T-helper 2 cell treated with Interferon-gamma antibody and Interleukin-4, amounts not matched to agents 5 μg/mL and 100 μg/mL, for 36 hours (primary cell): ENCODE measurements around the gene PIK3AP1.

ENCODE experiments used
- DNase-seq: peaks from one replicate; pipeline ENCODE4 v3.0.0; 2021; ENCODE audit warnings: low spot score
- H3K27ac Mint-ChIP-seq: one replicate; pipeline ENCODE4 v1.8.0; 2021; ENCODE audit warnings: mild to moderate bottlenecking, mixed read lengths
- H3K27me3 Mint-ChIP-seq: one replicate; pipeline ENCODE4 v1.8.0; 2021; ENCODE audit warnings: low read depth, mixed read lengths
- H3K36me3 Mint-ChIP-seq: one replicate; pipeline ENCODE4 v1.8.0; 2021; ENCODE audit warnings: low read depth, mixed read lengths
- H3K4me1 Mint-ChIP-seq: one replicate; pipeline ENCODE4 v1.8.0; 2021; ENCODE audit warnings: low read depth, mixed read lengths
- H3K4me3 Mint-ChIP-seq: one replicate; pipeline ENCODE4 v1.8.0; 2022; ENCODE audit warnings: mild to moderate bottlenecking, moderate library complexity, mixed read lengths
- H3K9me3 Mint-ChIP-seq: one replicate; pipeline ENCODE4 v1.8.0; 2021; ENCODE audit warnings: mixed read lengths

Gene PIK3AP1

GRCh38 chr10:96606216-96606615 lies 114.1 kb downstream of the PIK3AP1 start:
- H3K4me1 Mint-ChIP-seq: peaks cover 3% of the 10 kb centered on the region
- no peaks in the 10 kb centered on the region for H3K36me3 Mint-ChIP-seq
- peaks cover 8% of the 10 kb centered on the region for H3K27me3 Mint-ChIP-seq
- H3K4me3 Mint-ChIP-seq: no peak overlapping the region
- H3K9me3 Mint-ChIP-seq: no peaks in the 10 kb centered on the region
- DNase-seq: no peak
- H3K27ac Mint-ChIP-seq: no peak overlapping the region

DNA sequence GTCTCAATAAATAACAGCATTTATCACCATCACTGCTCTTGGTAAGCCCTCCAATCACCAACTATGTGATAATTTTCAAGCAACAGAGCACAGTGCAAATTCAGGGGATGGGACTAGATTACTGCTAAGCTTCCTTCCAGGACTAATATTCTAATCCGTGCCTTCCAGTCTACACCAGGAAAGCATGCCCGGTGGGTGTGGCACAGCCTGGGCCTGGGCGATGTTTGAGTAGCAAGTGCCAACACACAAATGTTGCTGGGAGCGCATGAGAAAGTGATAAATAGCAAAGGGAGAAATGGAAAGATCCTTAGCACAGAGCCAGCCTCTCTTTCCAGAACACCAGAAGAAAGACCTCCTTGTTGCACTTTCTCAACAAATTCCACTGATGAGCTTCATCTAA lies 120.0 kb downstream of the PIK3AP1 start:
- Mint-ChIP-seq H3K36me3 (no peaks in the 10 kb centered on the region), H3K27me3 (peaks cover 8% of the 10 kb centered on the region), H3K27ac (no peak overlapping the region), H3K9me3 (no peaks in the 10 kb centered on the region), H3K4me3 (no peak overlapping the region), H3K4me1 (no peaks in the 10 kb centered on the region)
- DNase-seq: no peak

GRCh38 chr10:96598846-96599245 lies 121.5 kb downstream of the PIK3AP1 start:
- Mint-ChIP-seq H3K27ac (no peak overlapping the region), H3K4me1 (no peaks in the 10 kb centered on the region), H3K9me3 (no peaks in the 10 kb centered on the region), H3K27me3 (peaks cover 9% of the 10 kb centered on the region), H3K4me3 (no peak overlapping the region), H3K36me3 (peaks cover 2% of the 10 kb centered on the region)
- no peak for DNase-seq

DNA sequence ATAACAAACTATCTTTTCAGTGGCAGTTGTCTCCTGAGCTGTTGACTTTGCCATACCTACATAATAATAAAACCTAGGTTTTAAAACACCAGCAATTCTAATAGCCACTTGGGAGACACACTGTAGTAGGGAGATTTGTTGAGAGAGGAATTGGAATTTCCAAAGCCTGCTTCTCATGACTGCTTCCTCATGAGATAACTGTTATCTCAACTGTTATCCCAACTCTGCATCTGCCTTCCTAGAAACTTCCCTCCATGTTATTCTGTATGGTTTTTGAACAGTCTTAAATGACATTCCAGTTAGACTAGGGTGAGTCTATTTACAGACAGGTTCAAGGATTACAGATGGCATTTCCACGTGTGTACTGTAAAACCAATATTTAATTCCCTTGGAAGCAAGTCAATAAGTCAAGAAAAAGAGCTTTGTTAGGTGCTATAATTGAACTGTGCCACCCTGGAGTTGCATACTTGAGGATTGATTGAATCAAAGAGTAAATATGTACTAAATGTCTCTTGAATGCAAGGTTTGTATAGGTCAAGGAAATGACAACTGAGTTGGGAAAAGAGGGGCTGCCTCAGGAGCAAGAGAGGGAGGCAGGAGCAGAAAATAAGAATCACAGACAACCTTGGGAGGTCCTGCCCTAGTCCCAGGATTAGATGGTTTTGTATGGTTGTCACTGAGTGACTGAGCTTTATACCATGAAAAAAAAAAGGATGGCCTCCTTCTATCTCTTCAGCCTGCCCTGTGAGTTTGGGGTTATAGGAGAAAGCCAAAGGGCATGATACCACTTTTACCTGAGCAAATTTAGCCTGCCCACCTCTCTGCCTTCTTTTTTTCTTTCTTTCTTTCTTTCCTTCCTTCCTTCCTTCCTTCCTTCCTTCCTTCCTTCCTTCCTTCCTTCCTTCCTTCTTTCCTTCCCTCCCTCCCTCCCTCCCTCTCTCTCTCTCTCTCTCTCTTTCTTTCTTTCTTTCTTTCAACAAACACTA lies 123.6 kb downstream of the PIK3AP1 start:
- Mint-ChIP-seq H3K9me3 (no peaks in the 10 kb centered on the region), H3K36me3 (peaks cover 2% of the 10 kb centered on the region), H3K27ac (no peak overlapping the region), H3K27me3 (peaks cover 12% of the 10 kb centered on the region), H3K4me1 (peaks cover 4% of the 10 kb centered on the region), H3K4me3 (no peak overlapping the region)
- no peak for DNase-seq

DNA sequence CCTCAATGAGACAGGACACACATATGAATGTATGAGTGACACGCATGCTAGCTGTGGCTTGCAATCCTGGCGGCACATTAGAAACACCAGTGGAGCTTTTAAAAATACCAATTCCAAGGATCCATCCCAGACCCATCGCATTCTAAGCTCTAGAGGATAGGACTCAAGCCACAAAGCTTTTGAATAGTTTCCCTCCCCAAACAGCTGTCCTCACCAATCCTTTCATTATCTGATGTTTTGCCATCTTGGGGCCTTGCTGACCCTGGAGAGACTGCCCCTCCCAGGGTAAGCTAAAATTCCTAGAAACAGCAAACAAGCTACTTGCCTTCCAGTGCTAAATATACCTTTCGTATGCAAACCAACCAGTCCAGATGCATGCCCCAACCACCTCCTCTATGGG lies 124.6 kb downstream of the PIK3AP1 start:
- Mint-ChIP-seq H3K4me3 (no peak overlapping the region), H3K27me3 (peaks cover 18% of the 10 kb centered on the region), H3K9me3 (no peaks in the 10 kb centered on the region), H3K4me1 (peaks cover 7% of the 10 kb centered on the region), H3K36me3 (peaks cover 2% of the 10 kb centered on the region), H3K27ac (no peak overlapping the region)
- no peak for DNase-seq

DNA sequence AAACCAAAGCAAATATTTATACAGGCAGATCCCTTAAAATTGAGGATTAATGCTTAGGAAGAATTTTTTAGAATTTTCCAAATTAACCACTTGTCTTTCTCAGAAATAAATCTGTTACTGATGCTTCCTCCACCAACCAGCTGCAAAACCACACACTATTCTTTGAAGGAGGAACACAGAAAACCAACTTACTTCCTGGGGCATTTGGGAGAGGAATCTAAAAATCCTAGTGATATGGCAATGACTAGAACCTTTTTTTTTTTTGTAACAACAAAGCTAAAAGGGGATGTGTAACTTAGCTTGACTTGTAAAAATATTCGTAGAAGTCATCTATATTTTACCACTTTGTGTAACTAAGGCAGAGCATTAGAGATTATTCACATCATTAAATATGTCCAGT lies 128.4 kb downstream of the PIK3AP1 start:
- Mint-ChIP-seq H3K27me3 (peaks cover 15% of the 10 kb centered on the region), H3K4me1 (peaks cover 12% of the 10 kb centered on the region), H3K27ac (no peak overlapping the region), H3K4me3 (no peak overlapping the region), H3K36me3 (peaks cover 2% of the 10 kb centered on the region), H3K9me3 (no peaks in the 10 kb centered on the region)
- no peak for DNase-seq

- no peak overlapping the region for H3K27ac Mint-ChIP-seq
- peaks cover 12% of the 10 kb centered on the region for H3K27me3 Mint-ChIP-seq
- H3K9me3 Mint-ChIP-seq: no peaks in the 10 kb centered on the region
- H3K4me1 Mint-ChIP-seq: peaks cover 23% of the 10 kb centered on the region
- DNase-seq: peak; percentile 58
- peaks cover 10% of the 10 kb centered on the region for H3K36me3 Mint-ChIP-seq
- H3K4me3 Mint-ChIP-seq: no peak overlapping the region
Observed at GRCh38 chr10:96588616-96589419, 131.5 kb downstream of the PIK3AP1 start.

DNA sequence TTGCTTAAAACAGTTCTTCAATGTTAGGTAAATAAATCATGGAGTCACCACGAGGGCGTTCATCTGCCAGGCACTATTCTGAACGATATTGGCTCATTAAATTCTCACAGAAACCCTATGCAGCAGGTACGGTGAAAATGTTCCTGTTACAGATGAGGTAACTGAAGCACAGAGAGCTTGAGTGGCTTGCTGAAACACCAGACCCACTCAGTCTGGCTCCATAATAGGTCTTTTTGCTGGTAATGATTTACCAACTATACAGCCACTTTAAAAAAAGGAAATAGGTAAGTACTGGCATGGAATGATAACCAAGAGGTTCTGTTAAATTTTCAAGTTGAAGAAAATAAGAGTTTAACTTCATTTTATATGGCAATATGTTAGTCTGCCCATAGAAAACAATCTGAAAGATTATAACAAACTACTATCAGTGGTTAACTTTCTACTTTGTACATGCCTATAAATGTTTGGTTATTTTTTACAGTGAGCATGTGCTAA lies 132.2 kb downstream of the PIK3AP1 start:
- Mint-ChIP-seq H3K27me3 (peaks cover 12% of the 10 kb centered on the region), H3K27ac (no peak overlapping the region), H3K9me3 (no peaks in the 10 kb centered on the region), H3K4me3 (no peak overlapping the region), H3K4me1 (peaks cover 29% of the 10 kb centered on the region), H3K36me3 (peaks cover 10% of the 10 kb centered on the region)
- DNase-seq: no peak

GRCh38 chr10:96587264-96588059 lies 132.9 kb downstream of the PIK3AP1 start:
- H3K4me1 Mint-ChIP-seq: peaks cover 29% of the 10 kb centered on the region
- no peak overlapping the region for H3K4me3 Mint-ChIP-seq

GRCh38 chr10:96586419-96587263 lies 133.7 kb downstream of the PIK3AP1 start, which contains the start of gene TM9SF3:
Gene TM9SF3 (minus strand): TSS chr10:96587012. CDS start chr10:96586835, 177 bp downstream.
- peak; percentile 89 for DNase-seq
- H3K4me3 Mint-ChIP-seq: peak within 1 kb of the TSS; percentile 97
- H3K27me3 Mint-ChIP-seq: peaks cover 9% of the 10 kb centered on the region
- peak within 1 kb of the TSS; percentile 95 for H3K27ac Mint-ChIP-seq
- H3K9me3 Mint-ChIP-seq: no peaks in the 10 kb centered on the region
- H3K36me3 Mint-ChIP-seq: peaks cover 10% of the 10 kb centered on the region
- peaks cover 29% of the 10 kb centered on the region for H3K4me1 Mint-ChIP-seq

More at GRCh38 chr10:96587264-96588059, 132.9 kb downstream of the PIK3AP1 start:
- no peak for DNase-seq
- no peak overlapping the region for H3K27ac Mint-ChIP-seq
- H3K9me3 Mint-ChIP-seq: no peaks in the 10 kb centered on the region
- peaks cover 12% of the 10 kb centered on the region for H3K27me3 Mint-ChIP-seq
- peaks cover 10% of the 10 kb centered on the region for H3K36me3 Mint-ChIP-seq

- Mint-ChIP-seq H3K4me1 (peaks cover 29% of the 10 kb centered on the region), H3K27me3 (peaks cover 4% of the 10 kb centered on the region), H3K4me3 (peak overlapping the region; percentile 97), H3K27ac (peak overlapping the region; percentile 95), H3K9me3 (no peaks in the 10 kb centered on the region), H3K36me3 (peaks cover 10% of the 10 kb centered on the region)
- DNase-seq: peak; percentile 9
Observed at GRCh38 chr10:96585736-96586418, 134.4 kb downstream of the PIK3AP1 start.

- peaks cover 29% of the 10 kb centered on the region for H3K4me1 Mint-ChIP-seq
- DNase-seq: no peak
- no peaks in the 10 kb centered on the region for H3K9me3 Mint-ChIP-seq
- H3K4me3 Mint-ChIP-seq: no peak overlapping the region
- H3K27ac Mint-ChIP-seq: no peak overlapping the region
- H3K36me3 Mint-ChIP-seq: peaks cover 12% of the 10 kb centered on the region
- no peaks in the 10 kb centered on the region for H3K27me3 Mint-ChIP-seq
Observed at GRCh38 chr10:96584474-96584873, 135.8 kb downstream of the PIK3AP1 start.
